CD4-positive, alpha-beta T cell (primary cell): ENCODE measurements around the gene HPCAL4. TPM values are rescaled to one million over a fixed set of nuclear protein-coding genes. Genes with fewer than 3 reads are reported as not detected.

Experiments
- ATAC-seq: fragments of 200-7000 bp; cut with Tn5 transposase; one replicate; pipeline ENCODE4 v1.10.0; 2022; ENCODE audit warnings: mild to moderate bottlenecking; ENCODE audit not compliant: poor library complexity
- CTCF ChIA-PET: fragments of 350-600 bp; sonication (Branson Sonifier 250); formaldehyde crosslinking; loops from one replicate; lab custom pipeline; 2021; ENCODE audit warnings: antibody characterized with exemption, inconsistent platforms; lab: Charles Lee
- POLR2A ChIA-PET: fragments of 350-600 bp; sonication (Branson Sonifier 250); formaldehyde crosslinking; loops from one replicate; lab custom pipeline; 2021; ENCODE audit warnings: antibody characterized with exemption, inconsistent platforms; lab: Charles Lee
- DNase-seq, 14 experiments: peaks; one replicate each; pipeline ENCODE4 v3.0.0-alpha.2; 2013 to 2020; ENCODE audit warnings: mixed read lengths in 2 of 14
- H3K27ac ChIP-seq, 2 donors: one replicate each; pipeline versions ENCODE4 v1.5.1 to v1.7.0; 2013; ENCODE audit warnings: low read length in 2 of 2, low read depth in 1 of 2, mild to moderate bottlenecking in 1 of 2
- H3K27me3 ChIP-seq, 2 experiments: 1 replicate in 1 of 2; 2 replicates in 1 of 2; pipeline versions ENCODE4 v1.6.1 to v1.7.0; 2013; ENCODE audit warnings: low read length in 2 of 2, control low read depth in 1 of 2, mild to moderate bottlenecking in 1 of 2, moderate library complexity in 1 of 2; ENCODE audit not compliant: insufficient read depth in 2 of 2, control insufficient read depth in 1 of 2
- H3K36me3 ChIP-seq: one replicate; pipeline ENCODE4 v1.6.1; 2013; ENCODE audit warnings: low read length, control low read depth; ENCODE audit not compliant: insufficient read depth
- H3K4me1 ChIP-seq: one replicate; pipeline ENCODE4 v1.6.1; 2013; ENCODE audit warnings: low read length, control low read depth; ENCODE audit not compliant: insufficient read depth
- H3K4me3 ChIP-seq: one replicate; pipeline ENCODE4 v1.5.1; 2013; ENCODE audit warnings: mild to moderate bottlenecking, low read length, moderate library complexity
- H3K9me3 ChIP-seq, 2 experiments: 1 replicate in 1 of 2; 2 replicates in 1 of 2; pipeline versions ENCODE4 v1.6.1 to v1.7.0; 2013; ENCODE audit warnings: low read length in 2 of 2, mild to moderate bottlenecking in 2 of 2, control low read depth in 1 of 2, moderate library complexity in 1 of 2; ENCODE audit not compliant: control insufficient read depth in 1 of 2, insufficient read depth in 1 of 2
- H3K27ac Mint-ChIP-seq: one replicate; pipeline ENCODE4 v1.8.0; 2020; ENCODE audit warnings: mixed read lengths
- H3K27me3 Mint-ChIP-seq: one replicate; pipeline ENCODE4 v1.8.0; 2021; ENCODE audit warnings: mixed read lengths
- H3K36me3 Mint-ChIP-seq: one replicate; pipeline ENCODE4 v1.8.0; 2021; ENCODE audit warnings: low read depth, mixed read lengths
- H3K4me1 Mint-ChIP-seq: one replicate; pipeline ENCODE4 v1.8.0; 2021; ENCODE audit warnings: low read depth, mixed read lengths
- H3K4me3 Mint-ChIP-seq: one replicate; pipeline ENCODE4 v1.8.0; 2020; ENCODE audit warnings: mild to moderate bottlenecking, mixed read lengths
- H3K9me3 Mint-ChIP-seq: one replicate; pipeline ENCODE4 v1.8.0; 2020; ENCODE audit warnings: mixed read lengths
- intact Hi-C, 2 experiments: fragments of 100-400 bp; cut with DNase I in 1 of 2; cut with micrococcal nuclease in 1 of 2; formaldehyde crosslinking; loops; one replicate each; pipeline versions ENCODE4 v1.15.1 to v1.9.0; 2023 to 2025; cut with DNase I, micrococcal nuclease
- total RNA-seq, 174 experiments: library from RNA in 2 of 174; stranded (reverse) in 2 of 174; gene quantifications; one replicate each; pipeline ENCODE4 v1.2.3 and lab custom pipeline; 2021 to 2026
- TF ChIP-seq, protein P1 (sequence below): fragments of 200-600 bp; IDR thresholded peaks from one replicate; pipeline ENCODE4 v1.8.0; 2022; ENCODE audit warnings: antibody characterized with exemption, mild to moderate bottlenecking

Gene HPCAL4
- total RNA-seq, 2 experiments from 2014 or later = 22.8 to 22.9 TPM

DNA sequence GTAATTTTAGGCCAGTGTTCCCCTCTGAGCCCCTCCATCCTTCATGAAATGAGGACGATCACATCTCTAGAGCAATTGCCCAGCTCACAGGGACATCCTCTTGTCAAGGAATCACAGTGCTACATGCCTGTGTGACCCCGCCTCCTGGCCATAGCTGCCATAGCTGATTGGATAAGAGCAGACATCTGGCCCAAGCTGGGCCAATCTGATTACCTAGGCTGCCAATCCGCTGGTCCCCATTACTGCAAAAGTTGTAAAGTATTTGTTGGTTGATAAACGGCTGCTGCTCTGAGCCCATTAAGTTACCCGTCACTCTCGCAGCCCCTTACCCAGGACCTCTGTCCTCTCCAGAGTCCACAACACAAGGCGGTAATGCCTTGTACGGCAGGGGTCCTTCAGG, 27.7 kb downstream of the HPCAL4 start:
- Histone ChIP-seq H3K4me3 (no peak overlapping the region), H3K27ac (no peak overlapping the region), H3K4me1 (no peaks in the 10 kb centered on the region), H3K36me3 (no peaks in the 10 kb centered on the region), H3K27me3 (peaks cover 4 to 6% of the 10 kb centered on the region in 2 experiments), H3K9me3 (no peaks in the 10 kb centered on the region)
- TF ChIP-seq, protein P1, sequence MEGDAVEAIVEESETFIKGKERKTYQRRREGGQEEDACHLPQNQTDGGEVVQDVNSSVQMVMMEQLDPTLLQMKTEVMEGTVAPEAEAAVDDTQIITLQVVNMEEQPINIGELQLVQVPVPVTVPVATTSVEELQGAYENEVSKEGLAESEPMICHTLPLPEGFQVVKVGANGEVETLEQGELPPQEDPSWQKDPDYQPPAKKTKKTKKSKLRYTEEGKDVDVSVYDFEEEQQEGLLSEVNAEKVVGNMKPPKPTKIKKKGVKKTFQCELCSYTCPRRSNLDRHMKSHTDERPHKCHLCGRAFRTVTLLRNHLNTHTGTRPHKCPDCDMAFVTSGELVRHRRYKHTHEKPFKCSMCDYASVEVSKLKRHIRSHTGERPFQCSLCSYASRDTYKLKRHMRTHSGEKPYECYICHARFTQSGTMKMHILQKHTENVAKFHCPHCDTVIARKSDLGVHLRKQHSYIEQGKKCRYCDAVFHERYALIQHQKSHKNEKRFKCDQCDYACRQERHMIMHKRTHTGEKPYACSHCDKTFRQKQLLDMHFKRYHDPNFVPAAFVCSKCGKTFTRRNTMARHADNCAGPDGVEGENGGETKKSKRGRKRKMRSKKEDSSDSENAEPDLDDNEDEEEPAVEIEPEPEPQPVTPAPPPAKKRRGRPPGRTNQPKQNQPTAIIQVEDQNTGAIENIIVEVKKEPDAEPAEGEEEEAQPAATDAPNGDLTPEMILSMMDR = no peak
- H3K36me3 Mint-ChIP-seq = no peaks in the 10 kb centered on the region
- DNase-seq (no peak), ATAC-seq (no peak)
- no peak overlapping the region for H3K27ac Mint-ChIP-seq
- H3K4me1 Mint-ChIP-seq = no peaks in the 10 kb centered on the region
- CTCF ChIA-PET = no interaction called here
- intact Hi-C loops = no loop called here
- H3K9me3 Mint-ChIP-seq = no peaks in the 10 kb centered on the region
- peaks cover 8% of the 10 kb centered on the region for H3K27me3 Mint-ChIP-seq
- POLR2A ChIA-PET = no interaction called here
- H3K4me3 Mint-ChIP-seq = no peak overlapping the region

DNA sequence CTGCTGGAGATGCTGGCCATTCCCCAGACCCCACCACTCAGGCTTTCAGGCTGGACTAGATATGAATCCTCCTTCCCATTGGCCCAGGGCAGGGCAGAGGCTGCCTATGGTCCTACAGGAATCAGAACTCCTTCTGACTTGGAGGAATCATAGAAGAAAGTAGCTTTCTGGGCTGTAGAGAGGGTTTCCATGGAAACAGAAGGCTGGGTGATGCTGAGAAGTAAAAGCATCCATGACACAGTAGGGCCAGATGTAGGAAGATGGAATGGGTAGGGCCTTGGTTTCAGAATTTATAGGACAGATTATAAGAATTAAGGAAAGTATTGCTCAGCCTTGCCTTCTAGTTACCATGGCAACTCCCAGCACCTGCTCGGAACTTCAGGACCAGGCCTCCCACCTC, 28.4 kb downstream of the HPCAL4 start:
- Mint-ChIP-seq H3K36me3 (no peaks in the 10 kb centered on the region), H3K27me3 (peaks cover 1% of the 10 kb centered on the region), H3K4me1 (no peaks in the 10 kb centered on the region), H3K27ac (no peak overlapping the region), H3K9me3 (no peaks in the 10 kb centered on the region), H3K4me3 (no peak overlapping the region)
- DNase-seq (no peak), ATAC-seq (no peak)
- Histone ChIP-seq H3K36me3 (no peaks in the 10 kb centered on the region), H3K27ac (no peak overlapping the region), H3K4me1 (peaks cover 2% of the 10 kb centered on the region), H3K9me3 (no peaks in the 10 kb centered on the region), H3K4me3 (no peak overlapping the region), H3K27me3 (peaks cover 0 to 2% of the 10 kb centered on the region in 2 experiments)
- intact Hi-C loops = no loop called here
- ChIA-PET POLR2A (no interaction called here), CTCF (no interaction called here)
- TF ChIP-seq, protein P1 = no peak

DNA sequence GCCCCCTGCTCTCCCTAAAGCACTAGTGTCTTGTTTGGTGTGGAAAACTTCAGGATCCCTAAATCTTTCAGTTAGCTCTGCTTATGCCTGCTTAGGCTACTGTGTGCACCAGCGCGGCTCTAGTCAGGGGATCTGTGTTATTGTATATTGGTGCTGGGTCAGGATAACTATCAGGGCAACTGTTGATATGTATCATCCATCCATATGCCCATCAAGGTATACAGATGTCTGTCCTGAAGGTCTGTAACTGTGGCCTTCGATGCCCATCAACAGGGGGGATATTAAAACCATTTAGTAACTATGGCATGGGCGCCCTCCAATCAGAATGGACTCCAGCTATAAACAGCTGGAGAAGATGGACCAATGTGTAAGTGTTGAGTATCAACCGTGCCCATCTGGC, 31.7 kb downstream of the HPCAL4 start:
- H3K36me3 ChIP-seq = no peaks in the 10 kb centered on the region
- Mint-ChIP-seq H3K27ac (no peak overlapping the region), H3K4me3 (no peak overlapping the region), H3K27me3 (no peaks in the 10 kb centered on the region), H3K9me3 (no peaks in the 10 kb centered on the region), H3K4me1 (no peaks in the 10 kb centered on the region), H3K36me3 (no peaks in the 10 kb centered on the region)
- no peaks in the 10 kb centered on the region for H3K9me3 ChIP-seq
- no peak for ATAC-seq
- intact Hi-C loops = no loop called here
- DNase-seq = no peak
- no peak overlapping the region for H3K27ac ChIP-seq
- peaks cover 4% of the 10 kb centered on the region for H3K4me1 ChIP-seq
- H3K27me3 ChIP-seq = peaks cover 0 to 1% of the 10 kb centered on the region in 2 experiments
- H3K4me3 ChIP-seq = no peak overlapping the region
- ChIA-PET POLR2A (no interaction called here), CTCF (interaction anchor here (1.3 to 2.6 kb wide), 4 partner anchors 9 to 79 kb away, joined by 4 to 20 read pairs (median 6); partner anchors contain the start of gene PPIE)
- TF ChIP-seq, protein P1 = no peak
